Measurements from ENCODE around the gene PPP1CA. TPM values are rescaled to one million over a fixed set of nuclear protein-coding genes. Genes with fewer than 3 reads are reported as not detected.

The PPP1CA gene
- polyA plus RNA-seq, 1 donor (not counting 4 experiments of a cell fraction or from before 2014, with no cell fraction given): 122 TPM

GRCh38 chr11:67370351-67371076 lies 31.1 kb downstream of the PPP1CA start:
- H3K9me3 ChIP-seq (ENCODE audit: control insufficient read depth, low read depth, low read length): no peaks in the 10 kb centered on the region
- H2AFZ ChIP-seq (ENCODE audit: control insufficient read depth, low read length): no peak overlapping the region
- no peak overlapping the region for H3K9ac ChIP-seq (ENCODE audit: control insufficient read depth, extremely low read depth, insufficient read depth, low read length)
- H3K27ac ChIP-seq (ENCODE audit: control insufficient read depth, insufficient read depth, low read length): no peak overlapping the region
- H3K4me3 ChIP-seq (ENCODE audit: control insufficient read depth in 2 of 3, extremely low read depth in 1 of 3, insufficient read depth in 2 of 3, low read depth in 1 of 3, low read length in 3 of 3): no peak overlapping the region
- DNase-seq (ENCODE audit: low read depth, low spot score): no peak
- H3K27me3 ChIP-seq (ENCODE audit: control insufficient read depth, extremely low read depth, insufficient read depth, low read length): no peaks in the 10 kb centered on the region
- TF ChIP-seq CTCF (optimal IDR thresholded peaks at IDR 0.05 in 1 of 3, IDR thresholded peaks at IDR 0.05 in 1 of 3, conservative IDR thresholded peaks at IDR 0.05 in 1 of 3; ENCODE audit: extremely low read depth in 1 of 3, insufficient read depth in 2 of 3, low read length in 3 of 3) (no peak), EZH2 (IDR thresholded peaks at IDR 0.05; ENCODE audit: low read length) (no peak)
- peaks cover 5% of the 10 kb centered on the region for H4K20me1 ChIP-seq (ENCODE audit: control insufficient read depth, extremely low read depth, insufficient read depth, low read length)
- dilution Hi-C loops (cut with MboI; ENCODE audit: extremely low pct_ligation_motif_present, low sequenced_read_pairs): no loop called here
- H3K36me3 ChIP-seq (ENCODE audit: control insufficient read depth in 2 of 2, extremely low read depth in 1 of 2, insufficient read depth in 2 of 2, low read length in 2 of 2): no peaks in the 10 kb centered on the region
- no peak overlapping the region for H3K4me2 ChIP-seq (ENCODE audit: control insufficient read depth, extremely low read depth, insufficient read depth, low read depth, low read length)
- peaks cover 29% of the 10 kb centered on the region for H3K4me1 ChIP-seq (ENCODE audit: control insufficient read depth, extremely low read depth, insufficient read depth, low read length)
- H3K9me1 ChIP-seq (ENCODE audit: control insufficient read depth, extremely low read depth, insufficient read depth, low read length): no peaks in the 10 kb centered on the region
- H3K79me2 ChIP-seq (ENCODE audit: control insufficient read depth, insufficient read depth, low read length): no peaks in the 10 kb centered on the region
- FAIRE-seq: no peak

GRCh38 chr11:67369801-67370284 lies 31.8 kb downstream of the PPP1CA start:
- TF ChIP-seq CTCF (optimal IDR thresholded peaks at IDR 0.05 in 1 of 3, IDR thresholded peaks at IDR 0.05 in 1 of 3, conservative IDR thresholded peaks at IDR 0.05 in 1 of 3; ENCODE audit: extremely low read depth in 1 of 3, insufficient read depth in 2 of 3, low read length in 3 of 3) (no peak), EZH2 (IDR thresholded peaks at IDR 0.05; ENCODE audit: low read length) (no peak)
- H3K36me3 ChIP-seq (ENCODE audit: control insufficient read depth in 2 of 2, extremely low read depth in 1 of 2, insufficient read depth in 2 of 2, low read length in 2 of 2): peaks cover 1 to 5% of the 10 kb centered on the region in 2 experiments
- no peaks in the 10 kb centered on the region for H3K79me2 ChIP-seq (ENCODE audit: control insufficient read depth, insufficient read depth, low read length)
- no peak for DNase-seq (ENCODE audit: low read depth, low spot score)
- H3K4me1 ChIP-seq (ENCODE audit: control insufficient read depth, extremely low read depth, insufficient read depth, low read length): peaks cover 28% of the 10 kb centered on the region
- H3K27ac ChIP-seq (ENCODE audit: control insufficient read depth, insufficient read depth, low read length): no peak overlapping the region
- no peak overlapping the region for H3K4me3 ChIP-seq (ENCODE audit: control insufficient read depth in 2 of 3, extremely low read depth in 1 of 3, insufficient read depth in 2 of 3, low read depth in 1 of 3, low read length in 3 of 3)
- dilution Hi-C loops (cut with MboI; ENCODE audit: extremely low pct_ligation_motif_present, low sequenced_read_pairs): no loop called here
- H3K9me3 ChIP-seq (ENCODE audit: control insufficient read depth, low read depth, low read length): no peaks in the 10 kb centered on the region
- H3K9me1 ChIP-seq (ENCODE audit: control insufficient read depth, extremely low read depth, insufficient read depth, low read length): no peaks in the 10 kb centered on the region
- no peak for FAIRE-seq
- no peaks in the 10 kb centered on the region for H3K27me3 ChIP-seq (ENCODE audit: control insufficient read depth, extremely low read depth, insufficient read depth, low read length)
- H3K9ac ChIP-seq (ENCODE audit: control insufficient read depth, extremely low read depth, insufficient read depth, low read length): no peak overlapping the region
- peaks cover 5% of the 10 kb centered on the region for H4K20me1 ChIP-seq (ENCODE audit: control insufficient read depth, extremely low read depth, insufficient read depth, low read length)
- H3K4me2 ChIP-seq (ENCODE audit: control insufficient read depth, extremely low read depth, insufficient read depth, low read depth, low read length): no peak overlapping the region
- no peak overlapping the region for H2AFZ ChIP-seq (ENCODE audit: control insufficient read depth, low read length)

All from keratinocyte (primary cell).